Measurements from ENCODE around the gene UBE2S.
"Not testable (repeated sequence)": the region's sequence is repeated elsewhere in the genome, so short reads cannot be mapped to it uniquely, and the experiment has no call there.

The UBE2S gene

GRCh38 chr19:55407550-55407799 lies at the start of gene UBE2S:
TSS of gene UBE2S (minus strand) at chr19:55407788. CDS start at chr19:55407589, 199 bp downstream.
- not testable (repeated sequence) for DNase-seq

GRCh38 chr19:55456347-55456746 lies 48.8 kb upstream of the UBE2S start:
- DNase-seq: no peak

GRCh38 chr19:55455576-55456235 lies 48.1 kb upstream of the UBE2S start:
- no peak for DNase-seq

GRCh38 chr19:55454787-55455243 lies 47.2 kb upstream of the UBE2S start:
- no peak for DNase-seq

DNA sequence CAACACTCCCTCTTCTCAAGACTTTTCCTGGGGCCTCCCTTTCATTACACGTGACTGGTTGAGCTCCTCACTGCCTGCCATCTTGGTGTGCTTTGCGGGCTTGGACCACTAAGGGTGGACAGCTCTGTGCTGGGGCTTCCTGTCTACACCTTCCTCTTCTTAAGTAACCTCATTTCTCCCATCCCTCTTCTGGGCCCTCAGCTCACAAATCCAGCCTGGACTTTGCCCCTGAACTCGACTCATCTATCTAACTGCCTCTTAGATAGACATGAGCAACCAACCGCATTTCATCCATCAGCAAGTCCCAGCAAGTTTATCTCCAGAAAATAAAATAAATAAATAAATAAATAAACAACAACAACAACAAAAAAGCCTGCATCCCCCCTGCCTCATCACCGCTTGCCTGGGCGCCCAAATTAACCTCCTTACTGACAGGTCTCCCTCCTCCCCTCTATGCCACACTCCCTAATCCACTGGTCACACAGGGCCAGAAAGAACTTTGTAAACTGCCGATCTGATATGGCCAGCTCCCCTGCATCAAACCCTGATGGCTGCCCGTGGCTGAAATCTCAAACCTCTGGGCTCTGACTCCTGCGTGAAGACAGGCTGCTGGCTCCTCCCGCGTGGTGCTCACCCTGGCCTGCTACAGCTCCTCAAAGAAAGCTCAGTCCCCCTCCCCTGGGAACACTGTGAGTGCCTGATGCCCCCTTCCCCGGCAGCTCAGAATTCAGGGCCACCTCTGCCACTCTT lies 46.1 kb upstream of the UBE2S start:
- DNase-seq: no peak

GRCh38 chr19:55452749-55453346 lies 45.3 kb upstream of the UBE2S start:
- DNase-seq: peak; percentile 69

DNA sequence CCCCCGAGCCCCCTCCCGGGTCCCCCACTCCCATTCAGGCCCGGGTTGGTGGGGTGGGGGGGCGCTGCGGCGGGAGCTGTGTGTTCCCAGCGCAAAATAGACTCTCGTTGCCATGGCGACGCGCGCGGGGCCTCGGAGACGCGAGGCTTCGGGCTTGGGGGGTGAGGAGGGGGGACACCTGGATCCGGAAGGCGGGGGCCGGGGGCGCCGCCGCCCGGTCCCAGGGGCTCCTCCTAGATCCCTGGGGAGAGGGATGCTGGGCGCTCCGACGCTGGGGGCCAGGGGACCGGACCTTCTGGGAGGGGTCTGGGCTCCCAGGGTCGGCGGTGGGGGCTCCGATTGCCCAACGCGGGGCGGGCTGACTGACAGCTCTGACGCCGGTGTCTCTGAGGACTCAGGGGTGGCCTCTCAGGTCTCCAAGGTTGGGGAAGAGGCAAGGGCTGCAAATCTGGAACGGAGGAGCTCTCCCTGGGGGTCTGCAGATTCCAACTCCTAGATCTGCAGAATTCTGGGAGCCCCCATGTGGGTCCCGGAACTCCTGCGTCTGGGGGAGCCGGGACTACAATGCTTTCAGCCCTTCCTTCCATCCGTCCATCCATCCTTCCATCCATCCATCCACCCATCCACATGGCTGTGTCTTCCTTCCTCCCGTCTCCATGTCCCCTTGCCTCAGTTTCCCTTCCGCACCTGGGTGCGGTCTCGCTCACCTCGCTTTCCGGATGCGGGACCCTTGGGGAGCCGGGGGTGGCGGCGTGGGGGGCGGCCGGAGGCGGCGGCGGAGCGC lies 44.6 kb upstream of the UBE2S start:
- DNase-seq: peak; percentile 16

GRCh38 chr19:55451163-55451964 lies 43.8 kb upstream of the UBE2S start:
- DNase-seq: no peak

- DNase-seq: no peak
Observed at GRCh38 chr19:55449469-55449868, 41.9 kb upstream of the UBE2S start.

DNA sequence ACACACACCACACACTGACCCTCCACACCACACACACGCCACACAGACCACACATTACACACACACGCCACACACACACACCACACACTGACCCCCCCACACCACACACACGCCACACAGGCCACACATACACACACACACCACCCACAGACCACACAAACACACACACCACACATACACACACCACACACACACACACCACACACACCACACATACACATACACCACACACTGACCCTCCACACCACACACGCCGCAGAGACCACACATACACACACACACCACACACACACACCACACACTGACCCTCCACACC lies 40.5 kb upstream of the UBE2S start:
- not testable (repeated sequence) for DNase-seq

- peak; percentile 83 for DNase-seq
Observed at GRCh38 chr19:55447421-55448174, 40.0 kb upstream of the UBE2S start.

DNA sequence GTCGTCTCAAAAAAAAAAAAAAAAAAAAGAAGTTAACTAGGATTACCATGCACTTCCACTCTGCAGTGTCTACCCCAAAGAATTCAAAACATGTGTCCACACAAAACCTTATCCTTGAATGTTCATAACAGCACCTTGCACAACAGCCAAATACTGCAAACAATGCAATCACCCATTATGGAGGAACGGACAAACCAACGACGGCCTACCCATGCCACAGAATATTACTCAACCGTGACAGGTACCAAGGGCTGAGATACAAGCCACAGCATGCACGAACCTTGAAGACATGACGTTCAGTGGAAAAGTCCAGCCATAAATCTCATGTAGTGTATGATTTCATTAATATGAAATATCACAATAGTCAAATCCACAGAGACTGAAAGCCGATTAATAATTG lies 38.5 kb upstream of the UBE2S start:
- DNase-seq: peak; percentile 42

DNA sequence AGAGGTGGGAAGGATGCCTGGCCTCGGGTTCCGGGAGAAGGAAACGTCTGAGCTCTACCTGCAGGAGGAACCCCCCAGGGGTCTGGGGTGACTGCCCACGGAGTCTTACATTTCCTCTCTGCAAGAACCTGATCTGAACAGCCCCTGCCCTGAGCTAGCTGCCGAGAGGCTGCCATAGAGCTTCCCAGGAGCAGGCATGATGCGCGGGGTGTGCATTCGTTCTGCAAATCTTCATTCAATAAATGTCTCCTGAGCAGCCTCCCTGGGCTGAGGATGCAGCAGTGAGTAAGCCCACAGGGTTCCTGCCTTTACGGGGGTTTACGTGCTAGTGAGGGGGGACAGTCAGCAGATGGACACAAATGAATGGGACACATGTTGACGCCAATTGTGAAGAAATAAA lies 37.1 kb upstream of the UBE2S start:
- no peak for DNase-seq

GRCh38 chr19:55443824-55444480 lies 36.4 kb upstream of the UBE2S start:
- no peak for DNase-seq

GRCh38 chr19:55443045-55443823 lies 35.6 kb upstream of the UBE2S start, which contains the start of gene SHISA7:
TSS of gene SHISA7 (minus strand) at chr19:55443300. CDS start at chr19:55442863, 437 bp downstream.
- DNase-seq: peak; percentile 50

GRCh38 chr19:55442372-55442961 lies 34.9 kb upstream of the UBE2S start:
- no peak for DNase-seq

GRCh38 chr19:55441692-55442321 lies 34.2 kb upstream of the UBE2S start:
- peak; percentile 48 for DNase-seq

DNA sequence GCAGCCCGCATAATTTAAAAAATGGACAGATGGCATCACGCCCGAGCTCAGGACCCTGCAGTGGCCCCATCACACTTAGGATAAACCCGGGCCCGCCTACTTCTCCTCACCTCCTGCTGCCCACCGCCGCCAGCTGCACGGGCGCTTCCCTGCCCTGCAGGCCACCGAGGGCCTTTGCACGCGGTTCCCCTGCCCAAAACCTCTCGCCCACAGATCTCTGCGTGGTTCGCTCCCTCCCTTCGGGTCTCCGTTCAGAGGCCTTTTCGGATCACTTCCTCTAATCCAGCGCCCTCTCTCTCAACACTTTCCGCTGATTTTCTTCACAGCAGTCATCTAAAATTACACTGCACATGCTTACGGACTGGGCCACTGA lies 33.7 kb upstream of the UBE2S start:
- no peak for DNase-seq

DNA sequence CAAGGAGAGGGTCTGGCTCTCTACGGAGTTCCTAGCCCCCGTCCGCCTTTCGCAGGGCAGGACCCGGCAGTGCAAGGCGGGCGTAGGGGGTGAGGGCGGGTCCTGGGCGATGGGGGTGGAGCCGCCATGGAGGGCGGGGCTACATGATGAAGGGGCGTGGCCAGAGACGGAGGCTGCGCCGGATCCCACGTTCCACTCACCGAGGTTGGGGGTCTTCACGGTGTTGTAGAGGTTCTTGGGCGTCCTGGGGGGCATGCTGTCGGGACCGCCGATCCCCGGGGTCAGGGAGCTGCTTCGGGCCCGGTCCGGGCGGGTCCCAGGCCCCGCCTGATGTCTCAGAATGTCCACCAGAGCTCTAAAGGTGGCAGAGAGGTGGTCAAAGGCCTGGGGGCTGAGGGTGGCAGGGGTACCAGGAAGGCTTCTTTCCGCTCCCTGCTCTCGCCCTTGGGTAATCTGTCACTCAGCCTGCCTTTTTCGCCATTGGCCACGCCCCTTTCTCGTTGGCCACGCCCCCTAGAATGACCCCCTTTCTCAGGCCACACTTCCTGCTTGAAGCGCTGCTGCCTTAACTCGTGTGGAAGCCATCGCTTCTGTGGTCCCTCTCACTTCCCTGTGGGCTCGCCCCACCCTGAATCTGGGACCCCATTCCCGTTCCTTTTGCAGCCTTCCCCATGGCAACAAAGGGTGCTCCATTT lies 33.0 kb upstream of the UBE2S start:
- DNase-seq: no peak
